ENCODE data around the gene USP5. TPM values are rescaled to one million over a fixed set of nuclear protein-coding genes. Genes with fewer than 3 reads are reported as not detected.

Gene USP5
- 141 to 158 TPM (median 149 TPM) in 3 replicates for total RNA-seq (2021)
- Bru-seq, nascent RNA, result percentile 66 among the genes with signal in this experiment
- long read RNA-seq, experiment 1, transcript USP5-201 (20 exons, 3,181 nt), result minor isoform, 37 of 631 reads
- long read RNA-seq, experiment 1, transcript USP5-202 (20 exons, 3,083 nt), result major isoform, 461 of 631 reads
- long read RNA-seq, experiment 1, partial matches to known transcripts, result 65 of 631 reads
- long read RNA-seq, experiment 1, other reads (novel, unspliced or antisense), result 66 of 631 reads
- long read RNA-seq, experiment 2, transcript USP5-202 (20 exons, 3,083 nt), result major isoform, 36 of 136 reads
- long read RNA-seq, experiment 2, partial matches to known transcripts, result 53 of 136 reads
- long read RNA-seq, experiment 2, other reads (novel, unspliced or antisense), result 46 of 136 reads
- long read RNA-seq, experiment 3, transcript USP5-202 (20 exons, 3,083 nt), result major isoform, 23 of 31 reads
- long read RNA-seq, experiment 3, partial matches to known transcripts, result 1 of 31 reads
- long read RNA-seq, experiment 3, other reads (novel, unspliced or antisense), result 4 of 31 reads

GRCh38 chr12:6851921-6852650, at the start of gene USP5:
TSS of gene USP5 (plus strand) at chr12:6852150. CDS start at chr12:6852180, 30 bp downstream.
- no peaks in the 10 kb centered on the region for H3K27me3 Mint-ChIP-seq (ENCODE audit: low read depth)
- ChIA-PET POLR2A (interaction anchor here (0.5 to 3.0 kb wide), 18 partner anchors 9 to 320 kb away, joined by 3 to 33 read pairs (median 5); partner anchors contain the start of genes C12orf57, CD4, COPS7A and GAPDH), CTCF (interaction anchor here (0.6 to 6.0 kb wide), 28 partner anchors 11 to 314 kb away, joined by 3 to 181 read pairs (median 8); partner anchors contain the start of genes C12orf57, C1RL, COPS7A and GNB3)
- no peak for TF ChIP-seq SMAD4 (CRISPR knock-in tag; IDR thresholded peaks at IDR 0.05)
- peak; percentile 84 for TF ChIP-seq MAX (CRISPR knock-in tag; IDR thresholded peaks at IDR 0.05)
- no peak for TF ChIP-seq ZNF263 (CRISPR knock-in tag; IDR thresholded peaks at IDR 0.05; ENCODE audit: low read depth)
- no peak for TF ChIP-seq ZBTB21 (CRISPR knock-in tag; IDR thresholded peaks at IDR 0.05; ENCODE audit: borderline replicate concordance)
- TF ChIP-seq, protein P1, sequence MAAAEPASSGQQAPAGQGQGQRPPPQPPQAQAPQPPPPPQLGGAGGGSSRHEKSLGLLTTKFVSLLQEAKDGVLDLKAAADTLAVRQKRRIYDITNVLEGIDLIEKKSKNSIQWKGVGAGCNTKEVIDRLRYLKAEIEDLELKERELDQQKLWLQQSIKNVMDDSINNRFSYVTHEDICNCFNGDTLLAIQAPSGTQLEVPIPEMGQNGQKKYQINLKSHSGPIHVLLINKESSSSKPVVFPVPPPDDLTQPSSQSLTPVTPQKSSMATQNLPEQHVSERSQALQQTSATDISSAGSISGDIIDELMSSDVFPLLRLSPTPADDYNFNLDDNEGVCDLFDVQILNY (CRISPR knock-in tag; IDR thresholded peaks at IDR 0.05), result no peak
- TF ChIP-seq MYBL2 (CRISPR knock-in tag; IDR thresholded peaks at IDR 0.05), result peak; percentile 84; the same call in 1 of the 2 replicates
- TF ChIP-seq, protein P2, sequence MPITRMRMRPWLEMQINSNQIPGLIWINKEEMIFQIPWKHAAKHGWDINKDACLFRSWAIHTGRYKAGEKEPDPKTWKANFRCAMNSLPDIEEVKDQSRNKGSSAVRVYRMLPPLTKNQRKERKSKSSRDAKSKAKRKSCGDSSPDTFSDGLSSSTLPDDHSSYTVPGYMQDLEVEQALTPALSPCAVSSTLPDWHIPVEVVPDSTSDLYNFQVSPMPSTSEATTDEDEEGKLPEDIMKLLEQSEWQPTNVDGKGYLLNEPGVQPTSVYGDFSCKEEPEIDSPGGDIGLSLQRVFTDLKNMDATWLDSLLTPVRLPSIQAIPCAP (CRISPR knock-in tag; IDR thresholded peaks at IDR 0.05), result no peak
- no peak for TF ChIP-seq ERG (CRISPR knock-in tag; IDR thresholded peaks at IDR 0.05)
- TF ChIP-seq GRHL2 (CRISPR knock-in tag; IDR thresholded peaks at IDR 0.05; ENCODE audit: insufficient replicate concordance, severe bottlenecking), result no peak
- 0 out of 2 replicates have a peak, but pooled peaks have one; percentile 32 for TF ChIP-seq ARID4B (CRISPR knock-in tag; IDR thresholded peaks at IDR 0.05; ENCODE audit: borderline replicate concordance)
- peak; percentile 87 for TF ChIP-seq SP1 (CRISPR knock-in tag; conservative IDR thresholded peaks at IDR 0.05)
- 0 out of 2 replicates have a peak, but pooled peaks have one; percentile 47 for TF ChIP-seq CBFB (CRISPR knock-in tag; IDR thresholded peaks at IDR 0.05; ENCODE audit: low read depth)
- no peak for TF ChIP-seq NFE2L1 (CRISPR knock-in tag; IDR thresholded peaks at IDR 0.05)
- no peak for TF ChIP-seq JUN (CRISPR knock-in tag; IDR thresholded peaks at IDR 0.05)
- TF ChIP-seq NR3C1 (CRISPR knock-in tag; conservative IDR thresholded peaks at IDR 0.05; ENCODE audit: low read depth), result no peak
- TF ChIP-seq ATF1 (CRISPR knock-in tag; IDR thresholded peaks at IDR 0.05), result no peak
- TF ChIP-seq ETV6 (CRISPR knock-in tag; IDR thresholded peaks at IDR 0.05), result no peak
- TF ChIP-seq TEAD1 (CRISPR knock-in tag; IDR thresholded peaks at IDR 0.05), result no peak
- TF ChIP-seq FOXK1 (CRISPR knock-in tag; IDR thresholded peaks at IDR 0.05), result 0 out of 2 replicates have a peak, but pooled peaks have one; percentile 12
- TF ChIP-seq ZNF416 (CRISPR knock-in tag; IDR thresholded peaks at IDR 0.05), result no peak
- no peak for TF ChIP-seq STAT6 (CRISPR knock-in tag; conservative IDR thresholded peaks at IDR 0.05; ENCODE audit: low read depth)
- no peak for TF ChIP-seq TEAD4 (CRISPR knock-in tag; IDR thresholded peaks at IDR 0.05)
- no peak for TF ChIP-seq JAZF1 (CRISPR knock-in tag; IDR thresholded peaks at IDR 0.05)
- no peak for TF ChIP-seq RORB (CRISPR knock-in tag; IDR thresholded peaks at IDR 0.05)
- TF ChIP-seq PRRX2 (CRISPR knock-in tag; IDR thresholded peaks at IDR 0.05), result no peak
- no peak for TF ChIP-seq ZNF317 (CRISPR knock-in tag; IDR thresholded peaks at IDR 0.05; ENCODE audit: borderline replicate concordance, low read depth)

More at GRCh38 chr12:6851921-6852650, at the start of gene USP5:
- peaks cover 35% of the 10 kb centered on the region for H3K36me3 Mint-ChIP-seq
- DNase-seq (ENCODE audit: low spot score) (peak; percentile 99), ATAC-seq (peak; percentile 79)
- H3K9me3 Mint-ChIP-seq, result no peaks in the 10 kb centered on the region
- H3K27ac Mint-ChIP-seq, result peak within 1 kb of the TSS; percentile 100
- H3K4me3 Mint-ChIP-seq, result peak within 1 kb of the TSS; percentile 95
- peaks cover 19% of the 10 kb centered on the region for H3K4me1 Mint-ChIP-seq

Data from WTC11 (cell line).